OCI-LY3 (cell line): ENCODE measurements around the gene PIP5K1C.

Experiments used
- CTCF ChIP-seq: fragments of 200-600, 300-600 bp; sonication (generic); IDR thresholded peaks from 2 replicates; pipeline ENCODE4 v1.5.1; 2014; ENCODE audit warnings: antibody characterized with exemption, low read length, low read depth
- EZH2phosphoT487 ChIP-seq: fragments of 200-600 bp; shearing (Covaris generic); IDR thresholded peaks from 2 replicates; pipeline ENCODE4 v1.6.1; 2018; ENCODE audit warnings: antibody characterized with exemption, mixed run types, low read depth

GRCh38 chr19:3723883-3724282 is 23.6 kb upstream of the PIP5K1C start:
- no peak for TF ChIP-seq EZH2phosphoT487
- no peak for TF ChIP-seq CTCF
